Measurements from ENCODE around the gene RAB32. TPM values are rescaled to one million over a fixed set of nuclear protein-coding genes. Genes with fewer than 3 reads are reported as not detected.

The RAB32 gene
- total and polyA plus RNA-seq, 2 donors from 2014 or later = 19.9 to 39.1 TPM

GRCh38 chr6:146550911-146551310, 7.3 kb downstream of the RAB32 start:
- no peak for TF ChIP-seq CTCF (IDR thresholded peaks at IDR 0.05; ENCODE audit: borderline replicate concordance, extremely low read depth, insufficient read depth)
- intact Hi-C loops (cut with DNase I) = no loop called here
- Histone ChIP-seq H3K27me3 (ENCODE audit: control insufficient read depth, insufficient read depth, low read length) (no peaks in the 10 kb centered on the region), H3K9ac (ENCODE audit: low read length in 3 of 3) (no peak overlapping the region), H3K4me1 (ENCODE audit: control insufficient read depth in 2 of 3, insufficient read depth in 2 of 3, low read depth in 1 of 3, low read length in 3 of 3) (peaks cover 0 to 3% (median 0%) of the 10 kb centered on the region in 3 donors), H3K27ac (ENCODE audit: low read depth in 2 of 2, low read length in 2 of 2) (no peak overlapping the region), H3K9me3 (ENCODE audit: control insufficient read depth in 2 of 3, insufficient read depth in 1 of 3, low read length in 3 of 3) (no peaks in the 10 kb centered on the region), H3K36me3 (ENCODE audit: control insufficient read depth in 2 of 3, insufficient read depth in 3 of 3, low read length in 3 of 3) (peaks cover 0 to 24% (median 6%) of the 10 kb centered on the region in 3 donors), H3K4me3 (ENCODE audit: low read length in 3 of 3) (no peak overlapping the region)
- FAIRE-seq (no peak), DNase-seq (no peak)

- DNase-seq (peak in 3 of 5 donors; percentile 18 to 78 (median 73)), FAIRE-seq (no peak)
- Histone ChIP-seq H3K4me3 (ENCODE audit: low read length in 3 of 3) (no peak overlapping the region), H3K4me1 (ENCODE audit: control insufficient read depth in 2 of 3, insufficient read depth in 2 of 3, low read depth in 1 of 3, low read length in 3 of 3) (peaks cover 0 to 3% (median 0%) of the 10 kb centered on the region in 3 donors), H3K9me3 (ENCODE audit: control insufficient read depth in 2 of 3, insufficient read depth in 1 of 3, low read length in 3 of 3) (no peaks in the 10 kb centered on the region), H3K27ac (ENCODE audit: low read depth in 2 of 2, low read length in 2 of 2) (no peak overlapping the region), H3K36me3 (ENCODE audit: control insufficient read depth in 2 of 3, insufficient read depth in 3 of 3, low read length in 3 of 3) (peaks cover 0 to 24% (median 6%) of the 10 kb centered on the region in 3 donors), H3K9ac (ENCODE audit: low read length in 3 of 3) (no peak overlapping the region), H3K27me3 (ENCODE audit: control insufficient read depth, insufficient read depth, low read length) (no peaks in the 10 kb centered on the region)
- TF ChIP-seq CTCF (IDR thresholded peaks at IDR 0.05; ENCODE audit: borderline replicate concordance, extremely low read depth, insufficient read depth) = no peak
- intact Hi-C loops (cut with DNase I) = no loop called here
Observed at GRCh38 chr6:146551545-146551944, 7.9 kb downstream of the RAB32 start.

- H3K9ac ChIP-seq (ENCODE audit: low read length in 3 of 3) = no peak overlapping the region
- H3K9me3 ChIP-seq (ENCODE audit: control insufficient read depth in 2 of 3, insufficient read depth in 1 of 3, low read length in 3 of 3) = no peaks in the 10 kb centered on the region
- no peak for DNase-seq
- intact Hi-C loops (cut with DNase I) = no loop called here
- no peak overlapping the region for H3K27ac ChIP-seq (ENCODE audit: low read depth in 2 of 2, low read length in 2 of 2)
- no peak for FAIRE-seq
- H3K4me1 ChIP-seq (ENCODE audit: control insufficient read depth in 2 of 3, insufficient read depth in 2 of 3, low read depth in 1 of 3, low read length in 3 of 3) = no peaks in the 10 kb centered on the region
- no peaks in the 10 kb centered on the region for H3K27me3 ChIP-seq (ENCODE audit: control insufficient read depth, insufficient read depth, low read length)
- no peak overlapping the region for H3K4me3 ChIP-seq (ENCODE audit: low read length in 3 of 3)
- peaks cover 0 to 22% (median 6%) of the 10 kb centered on the region in 3 donors for H3K36me3 ChIP-seq (ENCODE audit: control insufficient read depth in 2 of 3, insufficient read depth in 3 of 3, low read length in 3 of 3)
- no peak for TF ChIP-seq CTCF (IDR thresholded peaks at IDR 0.05; ENCODE audit: borderline replicate concordance, extremely low read depth, insufficient read depth)
Observed at GRCh38 chr6:146553377-146554135, 9.9 kb downstream of the RAB32 start.

Data from kidney (tissue), 14 donors.